ENCODE data around the gene NPHP4.
A peak's percentile ranks its signal among the peaks of the same experiment; 100 is the strongest.

The NPHP4 gene

DNA sequence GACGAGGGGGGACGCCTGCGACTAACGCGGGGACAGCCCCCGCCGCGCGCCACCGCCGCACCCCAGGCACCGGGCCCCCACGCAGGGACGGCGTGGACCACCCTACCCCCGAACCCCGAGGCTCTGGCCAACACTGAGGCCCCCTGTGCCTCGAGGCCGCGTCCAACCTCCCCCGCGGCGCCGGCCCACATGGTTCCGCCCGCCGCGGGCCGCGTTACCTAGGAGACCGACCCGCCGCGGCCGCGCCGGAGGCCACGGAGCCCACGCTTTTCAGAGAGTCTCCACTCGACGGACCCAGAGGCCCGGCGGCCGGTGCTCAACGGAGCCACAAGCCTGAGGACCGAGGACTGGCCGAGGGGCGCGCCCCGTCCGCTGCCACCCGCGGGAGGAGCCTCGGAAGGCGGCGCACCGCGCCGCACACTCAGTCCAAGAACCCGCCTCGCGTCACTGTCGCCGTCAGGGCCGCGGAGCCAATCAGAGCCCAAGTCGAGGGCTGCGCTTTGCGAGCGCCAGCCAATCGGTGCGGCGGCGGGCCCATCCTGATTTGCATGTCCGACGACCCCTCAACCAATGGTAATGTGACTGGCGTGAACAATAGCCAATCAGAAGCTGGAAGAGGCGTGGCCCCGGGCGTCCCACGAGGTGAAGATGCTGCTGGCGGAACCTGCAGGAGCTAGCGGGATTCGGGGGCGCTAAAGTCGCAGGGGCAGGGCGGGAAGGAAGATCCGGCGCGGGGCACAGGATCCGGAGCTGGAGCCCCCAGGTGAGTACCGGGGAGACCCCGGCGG, at the start of gene NPHP4:
NPHP4 (minus strand) TSS at position 400 of the 788 bp plus-strand sequence. CDS start 6,136 bp downstream, outside the sequence.
- H3K4me3 Mint-ChIP-seq, result peak within 1 kb of the TSS; percentile 90 to 99
- peak within 1 kb of the TSS; percentile 96 for H3K27ac Mint-ChIP-seq
- no peaks in the 10 kb centered on the region for H3K9me3 Mint-ChIP-seq
- H3K27me3 Mint-ChIP-seq, result no peaks in the 10 kb centered on the region
- peak; percentile 98 to 99 for DNase-seq
- ATAC-seq, result peak; percentile 93
- H3K4me1 Mint-ChIP-seq, result peaks cover 52% of the 10 kb centered on the region

DNA sequence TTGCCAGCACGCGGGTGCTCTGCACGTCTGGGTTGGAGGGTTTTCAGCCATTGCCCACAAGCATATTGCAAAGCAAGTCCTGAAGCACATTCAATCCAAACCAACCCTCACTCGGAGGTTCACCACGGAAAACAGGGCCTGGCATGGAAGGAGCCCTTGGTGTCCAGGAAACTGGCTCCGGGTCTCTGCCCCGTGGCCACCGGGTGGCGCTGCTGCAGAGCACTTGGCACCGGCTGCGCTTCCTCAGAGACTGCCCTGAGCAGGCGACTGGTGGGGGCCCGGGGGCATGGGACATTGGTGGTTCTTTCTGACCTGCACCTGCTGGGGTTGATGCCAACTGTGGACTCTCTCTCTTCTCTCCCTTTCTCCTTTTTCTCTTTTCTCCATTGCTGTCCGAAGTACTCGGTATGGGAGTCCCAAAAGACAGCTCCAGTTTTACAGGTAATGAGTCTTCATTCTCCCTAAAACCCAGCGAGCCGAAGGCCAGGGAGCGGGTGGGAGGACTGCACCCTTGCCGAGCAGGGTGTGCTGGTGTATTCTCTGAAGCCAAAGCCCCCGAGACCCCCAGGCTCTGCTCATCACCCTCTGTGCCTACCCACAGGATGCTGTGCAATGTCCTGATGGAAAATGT, 49.3 kb upstream of the NPHP4 start:
- peaks cover 66% of the 10 kb centered on the region for H3K4me1 Mint-ChIP-seq
- no peaks in the 10 kb centered on the region for H3K9me3 Mint-ChIP-seq
- DNase-seq, result peak in 1 of 2 donors; percentile 26
- no peak overlapping the region for H3K4me3 Mint-ChIP-seq
- H3K27me3 Mint-ChIP-seq, result no peaks in the 10 kb centered on the region
- no peak overlapping the region for H3K27ac Mint-ChIP-seq
- no peak for ATAC-seq

DNA sequence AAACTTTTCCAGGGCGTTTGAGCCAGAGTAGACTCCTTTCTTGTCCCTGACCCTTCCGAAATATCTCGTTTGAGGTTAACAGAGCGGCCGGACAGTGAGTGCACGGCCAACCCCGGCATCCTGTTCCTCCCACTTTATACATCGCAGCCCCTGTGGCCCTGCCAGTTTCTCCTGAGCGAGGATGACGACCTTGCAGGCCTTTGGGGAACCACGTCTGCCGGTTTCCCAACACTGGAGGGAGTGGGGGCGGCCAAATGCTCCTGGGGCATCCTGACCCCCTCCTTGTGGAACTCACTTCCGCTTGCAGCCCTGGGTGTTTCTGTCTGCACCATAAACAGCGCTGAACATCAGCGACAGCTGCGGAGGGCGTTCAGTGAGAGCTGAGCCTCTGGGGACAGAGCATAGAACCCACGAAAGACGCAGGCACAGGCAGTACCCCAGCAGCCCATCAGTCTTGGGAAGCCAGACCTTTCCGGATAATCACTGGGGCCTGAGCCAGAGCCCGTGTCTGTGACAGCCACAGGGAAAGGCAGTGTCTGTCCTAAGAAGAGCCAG, 48.7 kb upstream of the NPHP4 start:
- peaks cover 72% of the 10 kb centered on the region for H3K4me1 Mint-ChIP-seq
- H3K27me3 Mint-ChIP-seq, result no peaks in the 10 kb centered on the region
- no peak for DNase-seq
- H3K9me3 Mint-ChIP-seq, result no peaks in the 10 kb centered on the region
- ATAC-seq, result no peak
- no peak overlapping the region for H3K27ac Mint-ChIP-seq
- H3K4me3 Mint-ChIP-seq, result no peak overlapping the region

DNA sequence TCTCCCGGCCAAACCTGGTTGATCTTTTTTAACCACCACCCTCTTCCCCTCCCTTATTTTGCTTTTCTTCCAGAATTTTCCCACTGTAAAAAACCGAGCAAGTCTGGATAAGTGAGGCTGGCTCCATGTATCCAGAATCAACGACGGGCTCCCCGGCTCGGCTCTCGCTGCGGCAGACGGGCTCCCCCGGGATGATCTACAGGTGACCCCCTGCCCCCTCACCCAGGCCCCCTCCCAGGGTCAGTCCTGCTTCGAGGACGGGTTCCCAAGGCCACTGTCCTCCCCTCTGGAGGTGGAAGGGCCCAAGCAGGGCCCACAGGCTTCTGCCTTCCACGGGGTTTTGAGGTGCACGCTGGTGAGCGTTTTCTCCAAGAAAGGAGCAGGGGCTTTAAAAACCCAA, 48.2 kb upstream of the NPHP4 start:
- Mint-ChIP-seq H3K4me3 (no peak overlapping the region), H3K4me1 (peaks cover 77% of the 10 kb centered on the region), H3K9me3 (no peaks in the 10 kb centered on the region), H3K27ac (peak overlapping the region in 1 of 2 donors; percentile 80), H3K27me3 (no peaks in the 10 kb centered on the region)
- no peak for ATAC-seq
- DNase-seq, result no peak

DNA sequence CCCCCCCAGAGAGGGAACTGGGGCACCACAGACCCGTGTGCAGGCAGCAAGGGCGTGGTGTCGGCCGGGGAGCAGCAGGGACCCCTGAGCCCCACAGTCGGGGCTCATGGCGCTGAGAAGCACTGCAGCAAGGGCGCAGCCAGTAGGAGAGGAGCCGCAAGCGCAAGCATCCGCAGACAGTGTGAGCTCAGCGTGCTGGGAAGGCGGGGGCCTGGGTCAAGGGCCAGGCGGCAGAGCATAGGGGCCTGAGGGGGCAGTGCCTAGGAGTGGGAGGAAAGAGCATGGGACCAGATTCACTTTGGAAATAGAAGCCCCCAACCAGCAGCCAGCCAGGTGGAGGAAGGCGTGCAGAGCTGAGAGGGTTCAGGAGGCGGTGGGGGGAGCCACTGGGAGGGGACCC, 46.8 kb upstream of the NPHP4 start:
- Mint-ChIP-seq H3K27ac (peak overlapping the region in 1 of 2 donors; percentile 92), H3K4me3 (no peak overlapping the region), H3K9me3 (no peaks in the 10 kb centered on the region), H3K4me1 (peaks cover 78% of the 10 kb centered on the region), H3K27me3 (no peaks in the 10 kb centered on the region)
- ATAC-seq (no peak), DNase-seq (no peak)

DNA sequence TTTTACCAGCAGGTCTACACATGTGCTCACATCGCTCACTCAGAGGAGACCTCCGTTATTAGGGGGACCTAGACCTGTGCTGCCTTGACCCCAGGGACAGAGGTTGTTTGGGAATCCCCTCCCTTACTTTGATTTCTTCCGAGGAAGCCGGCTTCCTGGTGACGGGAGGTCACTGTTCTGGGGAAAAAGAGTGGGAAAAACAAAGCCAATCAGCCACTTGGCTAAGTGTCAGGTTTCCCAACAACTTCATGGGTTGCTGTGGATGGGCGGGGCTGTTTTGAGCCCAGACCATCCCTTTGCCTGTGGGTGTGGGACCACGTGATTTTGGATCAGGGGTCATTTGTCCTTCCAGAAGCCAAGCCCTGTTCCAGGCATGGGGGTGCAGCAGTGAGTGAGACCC, 46.4 kb upstream of the NPHP4 start:
- Mint-ChIP-seq H3K9me3 (no peaks in the 10 kb centered on the region), H3K4me3 (no peak overlapping the region), H3K27me3 (no peaks in the 10 kb centered on the region), H3K4me1 (peaks cover 75% of the 10 kb centered on the region), H3K27ac (peak overlapping the region in 1 of 2 donors; percentile 92)
- DNase-seq, result no peak
- no peak for ATAC-seq

DNA sequence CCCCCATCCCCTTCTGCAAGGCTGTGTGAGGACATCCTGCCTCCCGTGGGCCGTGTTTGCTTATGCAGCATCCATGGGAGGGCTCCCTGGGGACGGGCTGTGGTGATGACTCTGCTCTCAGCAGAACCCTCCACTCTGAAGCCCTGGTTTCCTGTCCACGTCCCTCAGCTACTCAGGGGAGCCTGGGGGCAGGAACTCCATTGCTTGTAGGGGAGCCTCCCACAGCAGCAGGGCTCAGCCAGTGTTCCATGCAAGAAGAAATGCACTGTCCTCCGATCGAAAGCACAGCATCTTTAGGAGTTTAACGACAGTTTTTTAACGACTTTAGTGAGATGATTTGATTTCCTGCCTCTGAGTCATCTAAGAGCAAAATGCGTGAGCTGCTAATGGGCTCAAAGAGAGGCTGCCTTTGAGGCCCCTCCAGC, 45.1 kb upstream of the NPHP4 start:
- H3K4me1 Mint-ChIP-seq, result peaks cover 84% of the 10 kb centered on the region
- H3K27me3 Mint-ChIP-seq, result no peaks in the 10 kb centered on the region
- H3K9me3 Mint-ChIP-seq, result no peaks in the 10 kb centered on the region
- ATAC-seq, result peak; percentile 69
- DNase-seq, result peak in 1 of 2 donors; percentile 24
- H3K27ac Mint-ChIP-seq, result peak overlapping the region; percentile 80 to 84
- no peak overlapping the region for H3K4me3 Mint-ChIP-seq

DNA sequence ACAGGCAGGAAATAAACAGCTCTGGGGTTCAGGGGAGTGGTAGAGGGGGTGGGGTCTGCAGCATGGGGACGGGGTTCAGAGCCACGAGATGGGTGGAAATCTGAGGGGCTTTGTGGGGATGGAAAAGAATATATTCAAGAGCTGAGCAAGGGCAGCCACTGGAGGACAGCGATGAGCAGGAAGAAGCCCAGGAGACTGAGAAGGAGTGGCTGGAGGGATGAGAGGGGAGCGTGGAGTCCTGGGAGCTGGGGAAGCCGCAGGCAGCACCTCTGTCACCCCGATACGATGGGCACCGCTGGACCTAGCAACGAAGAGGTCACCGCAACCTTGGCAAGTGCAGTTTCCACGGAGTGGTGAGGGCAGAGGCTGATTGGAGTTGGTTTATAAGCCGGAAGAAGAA, 43.5 kb upstream of the NPHP4 start:
- ATAC-seq (no peak), DNase-seq (no peak)
- Mint-ChIP-seq H3K4me3 (peak overlapping the region in 1 of 2 donors; percentile 31), H3K4me1 (peaks cover 83% of the 10 kb centered on the region), H3K9me3 (no peaks in the 10 kb centered on the region), H3K27me3 (no peaks in the 10 kb centered on the region), H3K27ac (peak overlapping the region; percentile 9 to 84)

DNA sequence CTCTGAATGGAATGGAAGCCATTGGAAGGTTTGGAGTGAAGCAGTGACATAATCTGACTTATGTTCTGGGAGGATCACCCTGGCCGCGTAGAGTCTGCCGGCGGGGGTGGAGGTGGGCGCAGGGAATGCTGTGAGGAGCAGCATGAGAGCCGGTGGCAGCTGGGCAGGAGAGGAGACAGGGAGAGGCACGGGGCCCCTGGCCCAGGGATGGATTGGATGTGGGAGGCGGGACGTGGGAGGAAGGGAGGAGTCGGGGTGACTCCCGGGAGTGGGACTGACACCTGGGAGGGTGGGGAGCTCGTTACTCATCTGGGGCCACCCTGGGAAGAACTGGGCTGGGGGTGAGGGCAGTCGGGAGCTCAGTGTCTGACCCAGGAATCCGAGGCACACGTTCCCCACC, 43.1 kb upstream of the NPHP4 start:
- Mint-ChIP-seq H3K4me1 (peaks cover 86% of the 10 kb centered on the region), H3K9me3 (no peaks in the 10 kb centered on the region), H3K27ac (peak overlapping the region; percentile 84 to 92), H3K27me3 (no peaks in the 10 kb centered on the region), H3K4me3 (peak overlapping the region in 1 of 2 donors; percentile 46)
- no peak for DNase-seq
- no peak for ATAC-seq

DNA sequence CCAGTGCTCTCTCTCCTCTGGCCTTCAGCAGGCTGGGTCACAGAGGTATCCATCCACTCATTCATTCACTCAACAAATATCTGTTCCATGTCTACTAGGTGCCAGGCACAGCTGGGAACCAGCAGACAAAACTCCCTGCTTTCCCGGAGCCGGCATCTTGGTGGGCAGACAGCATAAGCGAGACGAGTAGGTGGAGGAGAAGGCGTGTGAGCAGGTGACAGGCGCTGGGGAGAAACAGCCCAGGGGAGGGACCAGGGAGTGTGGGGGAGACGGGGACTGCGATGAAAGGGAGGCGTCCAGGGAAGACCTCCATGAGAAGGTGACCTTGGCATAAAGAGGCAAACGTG, 42.5 kb upstream of the NPHP4 start:
- Mint-ChIP-seq H3K4me3 (peak overlapping the region in 1 of 2 donors; percentile 46), H3K27me3 (no peaks in the 10 kb centered on the region), H3K27ac (peak overlapping the region; percentile 72 to 86), H3K9me3 (no peaks in the 10 kb centered on the region), H3K4me1 (peaks cover 91% of the 10 kb centered on the region)
- DNase-seq (no peak), ATAC-seq (no peak)

DNA sequence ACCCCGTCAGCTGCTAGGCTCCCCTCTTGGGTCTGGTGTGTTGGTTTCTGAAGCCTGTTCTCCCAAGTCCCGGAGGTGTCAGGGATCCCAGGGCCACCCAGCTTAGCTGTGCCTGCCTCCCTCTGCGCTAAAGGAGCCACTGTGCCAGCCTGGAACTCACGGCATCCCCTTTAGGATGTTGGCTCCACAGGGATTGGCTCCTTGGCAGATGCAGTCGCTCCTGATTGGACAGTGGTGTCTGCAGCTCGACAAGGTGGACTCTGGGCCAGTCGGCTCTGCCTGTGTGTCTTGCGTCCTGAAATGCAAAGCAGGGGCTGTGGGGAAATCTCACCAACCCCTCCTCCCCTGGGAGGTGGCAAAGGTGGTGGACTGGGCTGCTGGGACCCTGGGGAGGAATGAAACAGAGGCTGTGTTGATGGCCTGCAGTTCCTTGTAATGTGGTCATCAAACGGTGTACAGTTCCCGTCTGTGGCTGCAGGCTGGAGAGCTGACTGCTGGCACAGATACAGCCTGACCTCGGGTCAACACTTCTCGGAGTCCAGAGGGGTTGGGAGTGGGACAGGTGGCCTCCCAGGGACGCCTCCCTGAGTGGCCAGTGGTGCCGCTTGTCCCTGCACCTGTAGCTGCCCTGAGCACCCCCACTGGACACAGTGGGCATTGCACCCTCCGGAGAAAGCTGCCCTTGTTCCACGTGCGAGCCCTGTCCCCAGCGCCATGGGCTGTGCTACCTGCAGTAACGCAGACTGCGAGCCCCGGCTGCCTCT, 41.9 kb upstream of the NPHP4 start:
- Mint-ChIP-seq H3K4me3 (no peak overlapping the region), H3K27me3 (no peaks in the 10 kb centered on the region), H3K27ac (peak overlapping the region in 1 of 2 donors; percentile 72), H3K9me3 (no peaks in the 10 kb centered on the region), H3K4me1 (peaks cover 91% of the 10 kb centered on the region)
- DNase-seq, result peak; percentile 21 to 28
- peak; percentile 62 for ATAC-seq

DNA sequence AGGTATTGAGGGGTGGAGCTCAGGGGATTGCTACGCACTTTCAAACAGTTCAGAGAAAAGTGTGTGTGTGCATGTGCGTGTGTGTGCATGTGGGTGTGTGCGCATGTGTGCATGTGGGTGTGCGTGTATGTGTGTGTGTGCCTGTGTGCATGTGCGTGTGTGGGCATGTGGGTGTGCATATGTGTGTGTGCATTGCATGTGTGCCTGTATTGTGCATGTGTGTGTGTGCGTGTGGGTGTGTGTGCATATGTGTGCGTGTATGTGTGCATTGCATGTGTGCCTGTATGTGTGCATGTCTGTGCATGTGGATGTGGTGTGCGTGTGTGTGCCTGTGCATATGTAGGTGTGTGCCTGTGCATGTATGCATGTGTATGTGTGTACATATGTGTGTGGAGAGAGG, 40.9 kb upstream of the NPHP4 start:
- Mint-ChIP-seq H3K4me3 (no peak overlapping the region), H3K27me3 (no peaks in the 10 kb centered on the region), H3K9me3 (no peaks in the 10 kb centered on the region), H3K27ac (no peak overlapping the region), H3K4me1 (peaks cover 93% of the 10 kb centered on the region)
- ATAC-seq (no peak), DNase-seq (no peak)

DNA sequence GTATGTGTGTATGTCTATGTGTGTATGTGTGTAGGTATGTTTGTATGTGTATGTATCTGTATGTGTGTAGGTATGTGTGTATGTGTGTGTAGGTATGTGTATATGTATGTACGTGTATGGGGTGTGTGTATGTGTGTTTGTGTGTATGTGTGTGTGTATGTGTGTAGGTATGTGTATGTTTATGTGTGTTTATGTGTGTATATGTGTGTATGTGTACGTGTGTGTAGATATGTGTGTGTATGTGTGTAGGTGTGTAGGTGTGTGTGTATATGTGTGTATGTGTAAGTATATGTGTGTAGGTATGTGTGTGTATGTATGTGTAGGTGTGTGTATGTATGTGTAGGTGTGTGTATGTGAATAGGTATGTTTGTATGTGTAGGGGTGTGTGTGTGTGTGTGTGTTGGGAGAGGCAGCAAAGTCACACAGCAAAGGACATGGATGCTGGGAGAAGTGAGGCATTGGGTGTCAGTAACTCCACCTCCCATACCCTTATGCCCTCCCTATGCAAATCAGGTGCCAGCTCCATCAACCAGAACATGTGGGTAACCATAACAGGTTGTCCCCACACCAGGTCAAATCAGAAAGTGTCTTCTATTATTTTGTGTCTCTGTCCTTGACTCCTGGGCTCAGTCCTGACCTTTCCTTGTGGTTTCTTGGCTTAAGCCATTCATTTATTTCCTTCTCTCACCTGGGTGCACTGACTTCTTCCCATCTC, 38.5 kb upstream of the NPHP4 start:
- H3K4me1 Mint-ChIP-seq, result peaks cover 84% of the 10 kb centered on the region
- H3K27ac Mint-ChIP-seq, result peak overlapping the region in 1 of 2 donors; percentile 65
- peak overlapping the region; percentile 9 to 39 for H3K4me3 Mint-ChIP-seq
- ATAC-seq (no peak), DNase-seq (no peak)
- H3K9me3 Mint-ChIP-seq, result no peaks in the 10 kb centered on the region
- no peaks in the 10 kb centered on the region for H3K27me3 Mint-ChIP-seq

DNA sequence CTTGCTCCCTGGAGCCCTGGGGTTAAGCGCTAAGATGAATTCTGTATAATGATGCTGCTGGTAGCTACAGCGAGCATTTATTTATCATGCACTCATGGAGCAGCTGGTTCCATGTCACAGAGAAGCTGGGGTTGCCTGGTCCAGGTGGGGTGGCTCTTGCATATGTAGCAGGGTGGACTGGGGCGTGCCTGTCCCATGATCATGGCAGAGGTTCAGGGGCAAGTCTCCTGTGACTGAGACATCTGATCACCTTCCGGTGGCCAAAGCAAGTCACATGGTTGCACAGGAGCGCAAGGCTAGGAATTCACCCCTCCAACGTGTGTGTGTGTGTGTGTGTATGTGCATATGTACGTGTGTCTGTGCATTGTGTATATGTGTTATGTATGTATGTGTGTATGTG, 37.9 kb upstream of the NPHP4 start:
- H3K4me3 Mint-ChIP-seq, result peak overlapping the region; percentile 39 to 91
- no peak overlapping the region for H3K27ac Mint-ChIP-seq
- ATAC-seq (no peak), DNase-seq (no peak)
- H3K4me1 Mint-ChIP-seq, result peaks cover 84% of the 10 kb centered on the region
- H3K9me3 Mint-ChIP-seq, result no peaks in the 10 kb centered on the region
- no peaks in the 10 kb centered on the region for H3K27me3 Mint-ChIP-seq

DNA sequence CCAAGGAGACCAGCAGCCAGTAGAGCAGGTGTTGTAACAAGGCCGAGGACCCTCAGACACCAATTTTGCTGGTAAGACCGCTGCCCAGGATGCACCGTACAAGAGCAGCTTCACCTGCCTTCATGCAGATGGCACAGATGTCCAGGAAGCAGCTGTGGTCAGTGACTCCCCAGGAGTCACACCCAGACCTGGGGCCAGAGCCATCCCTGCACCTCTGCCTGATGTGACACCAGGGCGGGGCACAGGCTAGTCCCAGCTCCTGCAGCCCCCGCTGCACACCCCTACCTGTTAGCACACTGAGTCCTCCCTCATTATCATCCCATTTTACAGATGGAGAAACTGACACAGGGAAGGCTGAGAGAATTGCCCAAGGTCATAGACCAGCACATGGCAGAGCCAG, 37.1 kb upstream of the NPHP4 start:
- Mint-ChIP-seq H3K9me3 (no peaks in the 10 kb centered on the region), H3K4me1 (peaks cover 84% of the 10 kb centered on the region), H3K4me3 (peak overlapping the region; percentile 85 to 91), H3K27ac (no peak overlapping the region), H3K27me3 (no peaks in the 10 kb centered on the region)
- ATAC-seq (no peak), DNase-seq (no peak)

All from stimulated activated naive CD8-positive, alpha-beta T cell treated with anti-CD3 and anti-CD28 coated beads, Interleukin-15, amount 100 ng/mL, for 72 hours (primary cell).